OCI-LY7 (cell line): ENCODE results near the gene STK32C. TPM values are rescaled to one million over a fixed set of nuclear protein-coding genes. Genes with fewer than 3 reads are reported as not detected.

ENCODE experiments used
- BruUV-seq: library from RNA; stranded (reverse); fragments of 400-500 nt; replicated peaks from 2 replicates; lab custom pipeline; 2021; lab: Mats Ljungman, UMichigan
- CTCF ChIA-PET: fragments of 300-600 bp; sonication (Branson Sonifier 250); formaldehyde crosslinking; loops from one replicate; lab custom pipeline; 2022; ENCODE audit warnings: antibody characterized with exemption; ENCODE audit not compliant: unreplicated experiment; lab: Charles Lee
- POLR2A ChIA-PET: fragments of 300-600 bp; sonication (Branson Sonifier 250); formaldehyde crosslinking; loops from one replicate; lab custom pipeline; 2022; ENCODE audit warnings: antibody characterized with exemption; lab: Charles Lee
- DNase-seq: peaks from one replicate; pipeline ENCODE4 v3.0.0-alpha.2; 2015; ENCODE audit warnings: low spot score
- H2AFZ ChIP-seq: fragments of 200-600 bp; sonication (generic), shearing (Covaris generic); 2 replicates; pipeline ENCODE4 v1.6.1; 2014; ENCODE audit warnings: mild to moderate bottlenecking, antibody characterized with exemption, low read length, moderate library complexity
- H3K27ac ChIP-seq: fragments of 200-600 bp; sonication (generic); 2 replicates; pipeline ENCODE4 v1.5.1; 2014; ENCODE audit warnings: mixed run types, low read depth, mild to moderate bottlenecking, moderate library complexity, low read length, inconsistent platforms; ENCODE audit not compliant: poor library complexity, severe bottlenecking
- H3K36me3 ChIP-seq: fragments of 200-600 bp; sonication (generic); 2 replicates; pipeline ENCODE4 v1.6.1; 2014; ENCODE audit warnings: mild to moderate bottlenecking, antibody characterized with exemption, low read length, moderate library complexity, mixed read lengths; ENCODE audit not compliant: insufficient read depth
- H3K4me1 ChIP-seq: fragments of 200-600 bp; sonication (generic); 2 replicates; pipeline ENCODE4 v1.5.1; 2014; ENCODE audit warnings: mild to moderate bottlenecking, low read length; ENCODE audit not compliant: insufficient read depth, poor library complexity, severe bottlenecking
- H3K4me2 ChIP-seq: fragments of 200-600 bp; sonication (generic); 2 replicates; pipeline ENCODE4 v1.6.1; 2014; ENCODE audit warnings: mild to moderate bottlenecking, low read length
- H3K4me3 ChIP-seq: fragments of 200-600 bp; sonication (generic); 2 replicates; pipeline ENCODE4 v1.5.1; 2014; ENCODE audit warnings: mild to moderate bottlenecking, low read depth, low read length; ENCODE audit not compliant: poor library complexity, severe bottlenecking
- H3K79me2 ChIP-seq: fragments of 200-600 bp; sonication (generic); 2 replicates; pipeline ENCODE4 v1.6.1; 2016; ENCODE audit warnings: low read depth, mild to moderate bottlenecking, low read length, moderate library complexity, mixed read lengths; ENCODE audit not compliant: insufficient read depth
- H3K9me2 ChIP-seq: fragments of 200-600 bp; sonication (generic); 2 replicates; pipeline ENCODE4 v1.6.1; 2016; ENCODE audit warnings: mild to moderate bottlenecking, low read length, mixed read lengths; ENCODE audit not compliant: insufficient read depth
- H3K9me3 ChIP-seq: fragments of 200-600 bp; sonication (generic); 2 replicates; pipeline ENCODE4 v1.6.1; 2014; ENCODE audit warnings: mild to moderate bottlenecking, mixed run types, low read length, mixed read lengths
- H4K20me1 ChIP-seq: fragments of 200-600 bp; sonication (generic); 2 replicates; pipeline ENCODE4 v1.6.1; 2014; ENCODE audit warnings: mild to moderate bottlenecking, antibody characterized with exemption, low read length, moderate library complexity, mixed read lengths; ENCODE audit not compliant: insufficient read depth
- EZH2phosphoT487 ChIP-seq: fragments of 200-600 bp; sonication (generic); IDR thresholded peaks from 2 replicates; pipeline ENCODE4 v1.6.1; 2018; ENCODE audit warnings: low read depth, borderline replicate concordance, mild to moderate bottlenecking, mixed run types, antibody characterized with exemption, low read length, moderate library complexity, mixed read lengths
- intact Hi-C: fragments of 100-400 bp; cut with micrococcal nuclease; formaldehyde crosslinking; loops from one replicate; pipeline ENCODE4 v1.10.0; 2022; ENCODE audit not compliant: unreplicated experiment
- total RNA-seq, 2 experiments: library from RNA; depleted of rRNA in 1 of 2; stranded (reverse); fragments of >200 nt in 1 of 2; shearing (Covaris generic) in 1 of 2; gene quantifications; 2 replicates each; pipeline ENCODE4 v1.2.3, GENCODE V29; 2014 to 2022
- TF ChIP-seq, protein P1 (sequence below): fragments of 200-600 bp; sonication (generic); conservative IDR thresholded peaks from 2 replicates; pipeline ENCODE4 v1.5.1; 2014; ENCODE audit warnings: mild to moderate bottlenecking, antibody characterized with exemption, low read length, moderate library complexity, mixed read lengths

The STK32C gene
- total RNA-seq, 2 experiments from 2014 or later, result 13.1 to 30.4 TPM

DNA sequence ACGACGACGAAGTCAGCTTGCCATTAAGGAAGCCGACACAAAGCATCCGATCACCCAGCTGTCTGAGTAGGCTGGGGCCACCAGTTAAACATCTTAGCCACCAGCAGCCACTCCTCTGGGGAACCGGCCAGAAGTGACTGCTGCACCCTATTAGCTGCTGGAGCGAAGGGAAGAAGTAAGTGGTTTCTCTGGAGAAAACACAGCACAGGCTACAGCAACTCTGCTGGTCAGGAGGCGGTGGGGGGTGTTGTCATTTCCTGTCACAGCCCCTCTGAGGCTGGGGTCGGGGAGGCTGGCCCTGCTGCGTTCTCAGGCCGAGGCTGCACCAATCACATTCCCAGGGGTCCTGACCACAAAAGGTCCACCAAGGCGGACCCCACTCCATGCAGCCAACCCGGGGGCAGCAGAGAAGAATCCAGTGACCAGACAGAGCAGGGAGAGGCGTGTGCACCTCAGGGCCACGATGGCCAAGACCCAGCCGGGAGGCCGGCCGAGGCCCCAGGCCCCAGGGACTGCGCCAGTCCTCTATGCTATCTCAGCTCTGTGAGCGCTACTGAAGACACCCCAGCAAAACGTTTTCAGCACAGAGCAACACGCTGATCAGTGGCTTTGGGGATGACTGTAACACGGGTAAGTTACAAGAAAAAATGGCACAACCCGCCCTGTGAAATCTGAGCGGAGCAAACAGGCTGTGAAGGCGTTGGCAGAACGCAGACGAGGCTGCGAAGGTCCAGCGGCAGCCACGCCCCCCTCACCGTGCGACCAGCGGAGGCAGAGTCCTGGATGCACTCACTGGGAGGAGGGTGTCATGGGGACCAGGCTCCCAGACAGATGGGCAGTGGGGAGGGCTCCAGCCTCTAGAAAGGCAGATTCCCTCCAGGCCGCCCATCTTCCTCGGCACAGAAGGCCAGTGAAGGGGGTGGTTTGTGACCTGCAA is 24.8 kb downstream of the STK32C start:
- no peak overlapping the region for H3K4me2 ChIP-seq
- BruUV-seq, result no TSS peak
- H3K36me3 ChIP-seq, result no peaks in the 10 kb centered on the region
- DNase-seq, result no peak
- ChIA-PET POLR2A (no interaction called here), CTCF (no interaction called here)
- no peak overlapping the region for H3K27ac ChIP-seq
- no peak overlapping the region for H3K4me3 ChIP-seq
- H3K79me2 ChIP-seq, result no peaks in the 10 kb centered on the region
- H3K4me1 ChIP-seq, result no peaks in the 10 kb centered on the region
- TF ChIP-seq EZH2phosphoT487, result no peak
- TF ChIP-seq, protein P1, sequence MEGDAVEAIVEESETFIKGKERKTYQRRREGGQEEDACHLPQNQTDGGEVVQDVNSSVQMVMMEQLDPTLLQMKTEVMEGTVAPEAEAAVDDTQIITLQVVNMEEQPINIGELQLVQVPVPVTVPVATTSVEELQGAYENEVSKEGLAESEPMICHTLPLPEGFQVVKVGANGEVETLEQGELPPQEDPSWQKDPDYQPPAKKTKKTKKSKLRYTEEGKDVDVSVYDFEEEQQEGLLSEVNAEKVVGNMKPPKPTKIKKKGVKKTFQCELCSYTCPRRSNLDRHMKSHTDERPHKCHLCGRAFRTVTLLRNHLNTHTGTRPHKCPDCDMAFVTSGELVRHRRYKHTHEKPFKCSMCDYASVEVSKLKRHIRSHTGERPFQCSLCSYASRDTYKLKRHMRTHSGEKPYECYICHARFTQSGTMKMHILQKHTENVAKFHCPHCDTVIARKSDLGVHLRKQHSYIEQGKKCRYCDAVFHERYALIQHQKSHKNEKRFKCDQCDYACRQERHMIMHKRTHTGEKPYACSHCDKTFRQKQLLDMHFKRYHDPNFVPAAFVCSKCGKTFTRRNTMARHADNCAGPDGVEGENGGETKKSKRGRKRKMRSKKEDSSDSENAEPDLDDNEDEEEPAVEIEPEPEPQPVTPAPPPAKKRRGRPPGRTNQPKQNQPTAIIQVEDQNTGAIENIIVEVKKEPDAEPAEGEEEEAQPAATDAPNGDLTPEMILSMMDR, result no peak
- no peaks in the 10 kb centered on the region for H3K9me2 ChIP-seq
- H4K20me1 ChIP-seq, result no peaks in the 10 kb centered on the region
- no peaks in the 10 kb centered on the region for H3K9me3 ChIP-seq
- intact Hi-C loops, result no loop called here
- H2AFZ ChIP-seq, result no peak overlapping the region

DNA sequence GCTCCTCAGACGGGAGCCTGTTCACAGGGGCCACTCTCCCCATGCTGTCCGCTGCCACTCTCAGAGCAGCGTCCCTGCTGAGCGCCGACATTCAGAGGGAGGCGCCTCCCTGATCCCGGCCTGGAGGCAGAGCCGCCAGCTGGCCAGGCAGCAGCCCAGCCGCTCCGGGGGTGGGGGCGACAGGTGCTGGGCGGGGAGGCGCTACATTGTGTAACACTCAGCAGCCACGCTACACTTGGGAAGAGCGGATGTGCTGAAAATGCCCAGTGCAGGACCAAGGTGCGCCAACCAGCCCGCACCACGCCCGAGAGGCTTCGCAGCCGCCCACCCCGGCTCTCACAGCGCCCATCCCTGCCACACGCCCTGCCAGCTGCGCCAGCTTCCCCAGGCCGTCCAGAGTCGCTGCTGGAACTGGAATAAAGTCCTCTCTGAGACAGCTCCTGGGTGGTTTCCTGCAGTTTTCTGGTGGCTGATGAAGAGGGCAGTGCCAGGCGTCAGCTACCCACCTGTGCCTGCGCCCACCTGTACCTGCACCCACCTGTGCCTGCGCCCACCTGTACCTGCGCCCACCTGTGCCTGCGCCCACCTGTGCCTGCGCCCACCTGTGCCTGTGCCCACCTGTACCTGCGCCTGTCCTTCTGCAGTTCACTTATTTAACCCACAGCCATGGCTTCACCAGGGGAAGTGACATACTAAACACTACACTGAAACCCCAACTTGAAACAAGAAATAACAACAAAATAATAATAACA is 25.7 kb downstream of the STK32C start:
- Histone ChIP-seq H3K4me2 (no peak overlapping the region), H3K27ac (no peak overlapping the region), H3K9me3 (no peaks in the 10 kb centered on the region), H2AFZ (no peak overlapping the region), H3K4me1 (no peaks in the 10 kb centered on the region), H3K9me2 (no peaks in the 10 kb centered on the region), H3K36me3 (no peaks in the 10 kb centered on the region), H3K79me2 (no peaks in the 10 kb centered on the region), H4K20me1 (no peaks in the 10 kb centered on the region), H3K4me3 (no peak overlapping the region)
- ChIA-PET POLR2A (interaction anchor here (0.5 kb wide), 1 partner anchor 35 kb away, joined by 3 read pairs; no protein-coding TSS in a partner anchor), CTCF (no interaction called here)
- no TSS peak for BruUV-seq
- DNase-seq, result no peak
- intact Hi-C loops, result no loop called here
- TF ChIP-seq, protein P1, result no peak
- no peak for TF ChIP-seq EZH2phosphoT487
